Measurements from ENCODE around the gene KLHL29. TPM values are rescaled to one million over a fixed set of nuclear protein-coding genes. Genes with fewer than 3 reads are reported as not detected.

Gene KLHL29
- total and polyA plus RNA-seq, 2 donors (not counting 3 experiments of a cell fraction or from before 2014, with no cell fraction given) = 4.6 to 12.7 TPM

- DNase-seq (ENCODE audit: low read depth, low spot score) (peak; percentile 20), FAIRE-seq (no peak)
- Histone ChIP-seq H3K9me3 (replicated peaks; ENCODE audit: control insufficient read depth, insufficient read depth, low read length) (no peaks in the 10 kb centered on the region), H2AFZ (ENCODE audit: low read depth, low read length) (no peak overlapping the region), H3K27me3 (ENCODE audit: control insufficient read depth in 2 of 2, insufficient read depth in 2 of 2, low read length in 2 of 2) (no peaks in the 10 kb centered on the region), H3K9ac (replicated peaks; ENCODE audit: extremely low read depth, insufficient read depth, low read length) (no peak overlapping the region), H3K9me1 (replicated peaks; ENCODE audit: control insufficient read depth, extremely low read depth, insufficient read depth, low read length) (no peaks in the 10 kb centered on the region), H3K4me3 (replicated peaks in 1 of 3; ENCODE audit: insufficient read depth in 1 of 3, low read depth in 1 of 3, low read length in 3 of 3) (no peak overlapping the region), H3K27ac (ENCODE audit: insufficient read depth, low read depth, low read length) (no peak overlapping the region), H3K36me3 (ENCODE audit: control insufficient read depth in 2 of 2, extremely low read depth in 1 of 2, insufficient read depth in 2 of 2, low read length in 2 of 2) (no peaks in the 10 kb centered on the region), H3K4me1 (ENCODE audit: control insufficient read depth, extremely low read depth, insufficient read depth, low read length) (peaks cover 14% of the 10 kb centered on the region), H4K20me1 (replicated peaks; ENCODE audit: control insufficient read depth, extremely low read depth, insufficient read depth, low read length) (no peaks in the 10 kb centered on the region), H3K79me2 (ENCODE audit: control insufficient read depth, insufficient read depth, low read length) (no peaks in the 10 kb centered on the region), H3K4me2 (ENCODE audit: insufficient read depth, low read length) (no peak overlapping the region)
- no peak for TF ChIP-seq MYC (IDR thresholded peaks at IDR 0.05; ENCODE audit: low read depth, low read length)
- no peak for TF ChIP-seq FOS (IDR thresholded peaks at IDR 0.05; ENCODE audit: borderline replicate concordance, insufficient read depth, low read length)
- TF ChIP-seq, protein P1, sequence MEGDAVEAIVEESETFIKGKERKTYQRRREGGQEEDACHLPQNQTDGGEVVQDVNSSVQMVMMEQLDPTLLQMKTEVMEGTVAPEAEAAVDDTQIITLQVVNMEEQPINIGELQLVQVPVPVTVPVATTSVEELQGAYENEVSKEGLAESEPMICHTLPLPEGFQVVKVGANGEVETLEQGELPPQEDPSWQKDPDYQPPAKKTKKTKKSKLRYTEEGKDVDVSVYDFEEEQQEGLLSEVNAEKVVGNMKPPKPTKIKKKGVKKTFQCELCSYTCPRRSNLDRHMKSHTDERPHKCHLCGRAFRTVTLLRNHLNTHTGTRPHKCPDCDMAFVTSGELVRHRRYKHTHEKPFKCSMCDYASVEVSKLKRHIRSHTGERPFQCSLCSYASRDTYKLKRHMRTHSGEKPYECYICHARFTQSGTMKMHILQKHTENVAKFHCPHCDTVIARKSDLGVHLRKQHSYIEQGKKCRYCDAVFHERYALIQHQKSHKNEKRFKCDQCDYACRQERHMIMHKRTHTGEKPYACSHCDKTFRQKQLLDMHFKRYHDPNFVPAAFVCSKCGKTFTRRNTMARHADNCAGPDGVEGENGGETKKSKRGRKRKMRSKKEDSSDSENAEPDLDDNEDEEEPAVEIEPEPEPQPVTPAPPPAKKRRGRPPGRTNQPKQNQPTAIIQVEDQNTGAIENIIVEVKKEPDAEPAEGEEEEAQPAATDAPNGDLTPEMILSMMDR (IDR thresholded peaks at IDR 0.05; ENCODE audit: extremely low read depth in 1 of 2, insufficient read depth in 1 of 2, low read depth in 1 of 2, low read length in 2 of 2) = no peak
- TF ChIP-seq, protein P2, sequence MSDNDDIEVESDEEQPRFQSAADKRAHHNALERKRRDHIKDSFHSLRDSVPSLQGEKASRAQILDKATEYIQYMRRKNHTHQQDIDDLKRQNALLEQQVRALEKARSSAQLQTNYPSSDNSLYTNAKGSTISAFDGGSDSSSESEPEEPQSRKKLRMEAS (IDR thresholded peaks at IDR 0.05; ENCODE audit: insufficient read depth, insufficient read length) = no peak
- no peak for TF ChIP-seq GATA2 (IDR thresholded peaks at IDR 0.05; ENCODE audit: insufficient read depth, insufficient read length, low read depth, low read length)
- TF ChIP-seq POLR2A (IDR thresholded peaks at IDR 0.05; ENCODE audit: low read depth, low read length) = no peak
- TF ChIP-seq POLR2AphosphoS5 (IDR thresholded peaks at IDR 0.05; ENCODE audit: insufficient read depth, low read depth, low read length) = no peak
- no TSS peak for BruUV-seq (replicated peaks)
- ChIA-PET CTCF (interaction anchor here (1.1 to 1.6 kb wide), 2 partner anchors 10 to 94 kb away, joined by 3 read pairs; no protein-coding TSS in a partner anchor), POLR2A (no interaction called here)
- dilution Hi-C loops (cut with MboI; ENCODE audit: extremely low pct_ligation_motif_present, low sequenced_read_pairs) (no loop called here), intact Hi-C loops (cut with micrococcal nuclease) (loop anchor here (5.0 kb wide), 1 partner anchor 97 kb away; no protein-coding TSS in a partner anchor)
Observed at GRCh38 chr2:23498943-23499342, 114.0 kb downstream of the KLHL29 start.

Measured in endothelial cell of umbilical vein (primary cell).